Adrenal gland (tissue), 12 donors: Measurements from ENCODE around the gene PARP14. TPM values are rescaled to one million over a fixed set of nuclear protein-coding genes. Genes with fewer than 3 reads are reported as not detected.

ENCODE experiments used
- DNase-seq, 7 donors: peaks; one replicate each; pipeline ENCODE4 v3.0.0-alpha.2; 2019 to 2020
- H3K27ac ChIP-seq, 5 donors: fragments of 200-600 bp; sonication (generic) in 4 of 5; 1 replicate in 3 of 5; 2 replicates in 2 of 5; pipeline versions ENCODE4 v1.5.1 to v1.8.0; 2016 to 2020; ENCODE audit warnings: mild to moderate bottlenecking in 1 of 5
- H3K27me3 ChIP-seq: fragments of 200-600 bp; 2 replicates; pipeline ENCODE4 v1.8.0; 2021
- H3K36me3 ChIP-seq, 2 donors: fragments of 200-600 bp; replicated peaks in 1 of 2; 1 replicate in 1 of 2; 2 replicates in 1 of 2; pipeline versions ENCODE4 v1.5.1 to v1.8.0; 2018 to 2022
- H3K4me1 ChIP-seq, 2 donors: fragments of 200-600 bp; replicated peaks in 1 of 2; 1 replicate in 1 of 2; 2 replicates in 1 of 2; pipeline versions ENCODE4 v1.5.1 to v1.8.0; 2018 to 2021
- H3K4me3 ChIP-seq, 4 donors: fragments of 200-600 bp; sonication (generic) in 3 of 4; one replicate each; pipeline ENCODE4 v1.5.1; 2016 to 2018
- H3K9me3 ChIP-seq, 3 donors: fragments of 200-600 bp; sonication (generic) in 1 of 3; replicated peaks in 1 of 3; 1 replicate in 2 of 3; 2 replicates in 1 of 3; pipeline versions ENCODE4 v1.5.1 to v1.8.0; 2016 to 2021
- POLR2A ChIP-seq, 2 donors: fragments of 450-650 bp; IDR thresholded peaks; one replicate each; pipeline ENCODE4 v1.6.1; 2017; ENCODE audit warnings: antibody characterized with exemption in 2 of 2, mild to moderate bottlenecking in 2 of 2, moderate library complexity in 1 of 2
- WGBS, 4 donors: extraction: QIAGEN DNeasy Blood & Tissue Kit in 2 of 4; methylation state at CpG; one replicate each; pipeline versions ENCODE4 v1.1.5 to v1.1.7; 2013 to 2017; 5-methylcytosine and 5-hydroxymethylcytosine counted together
- intact Hi-C, 2 donors: fragments of 100-400 bp; cut with DNase I; formaldehyde crosslinking; loops; one replicate each; pipeline versions ENCODE4 v1.14.1 to v1.15.0; 2022 to 2023
- polyA plus RNA-seq, 3 donors: library from polyadenylated mRNA; stranded (reverse); fragments of 200-250 nt in 2 of 3; fragments of 350-450 nt in 1 of 3; fragmentation: Illumina TruSeq in 1 of 3; extraction: RNeasy Lipid Tissue Mini Kit (QIAGEN cat#74804) in 1 of 3; gene quantifications; one replicate each; pipeline ENCODE4 v1.2.3, GENCODE V29; 2013 to 2014
- total RNA-seq, 9 donors: library from RNA; depleted of rRNA in 4 of 9; stranded (reverse); fragments of >200 nt in 4 of 9; fragments of 120-200 nt in 1 of 9; fragmentation: NEBNext Ultra II Directional in 1 of 9; extraction: Animal tissue kit (Norgen Biotek cat#: 25700) in 1 of 9; gene quantifications; one replicate each; pipeline versions ENCODE4 v1.1.0 to v1.2.4, GENCODE V29; 2013 to 2023
- TF ChIP-seq, protein P1 (sequence below), 6 experiments: fragments of 450-650 bp in 4 of 6; fragments of 200-600 bp in 2 of 6; sonication (generic) in 1 of 6; IDR thresholded peaks; 1 replicate in 5 of 6; 2 replicates in 1 of 6; pipeline versions ENCODE4 v1.5.1 to v1.8.0; 2016 to 2021; ENCODE audit warnings: antibody characterized with exemption in 6 of 6, mild to moderate bottlenecking in 2 of 6, moderate library complexity in 1 of 6
- donor health status: healthy with polysubstance abuse.
- donor health status: Bipolar disorder and iron deficiency.
- donor health status: DM: yes; HTN: yes; CAD: no.
- donor health status: DM: no; HTN: no; CAD: no.
- donor health status: DM: no; HTN: no; CAD: no.
- donor health status: DM: yes; HTN: yes; CAD: no.

The PARP14 gene
- total and polyA plus RNA-seq, 12 donors = 17.4 to 90.2 (median 45.0) TPM

DNA sequence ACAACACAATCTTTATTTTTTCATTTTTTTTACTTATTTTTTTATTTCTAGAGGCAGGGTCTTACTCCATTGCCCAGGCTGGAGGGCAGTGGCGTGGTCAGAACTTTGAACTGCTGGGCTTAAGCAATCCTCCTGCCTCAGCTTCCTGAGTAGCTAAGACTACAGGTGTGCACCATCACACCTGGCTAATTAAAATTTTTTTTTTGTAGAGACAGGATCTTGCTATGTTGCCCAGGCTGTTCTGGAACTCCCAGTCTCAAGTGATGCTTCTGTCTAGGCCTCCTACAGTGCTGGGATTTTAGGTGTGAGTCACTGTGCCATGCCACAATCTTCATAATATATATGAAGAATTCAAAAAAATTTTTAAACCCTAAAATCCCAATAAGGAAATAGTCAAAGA, 92.2 kb downstream of the PARP14 start:
- WGBS, 4 donors = 91 to 100% (median 92%) methylated on average over 1 of the region's 1 CpG
- no peak for DNase-seq
- intact Hi-C loops = no loop called here
- H3K4me1 ChIP-seq = peaks cover 2 to 6% of the 10 kb centered on the region in 2 donors
- no peaks in the 10 kb centered on the region for H3K9me3 ChIP-seq
- no peak overlapping the region for H3K27ac ChIP-seq
- no peak overlapping the region for H3K4me3 ChIP-seq
- peaks cover 0 to 3% of the 10 kb centered on the region in 2 donors for H3K36me3 ChIP-seq
- H3K27me3 ChIP-seq = no peaks in the 10 kb centered on the region
- no peak for TF ChIP-seq POLR2A (IDR thresholded peaks at IDR 0.05)
- TF ChIP-seq, protein P1, sequence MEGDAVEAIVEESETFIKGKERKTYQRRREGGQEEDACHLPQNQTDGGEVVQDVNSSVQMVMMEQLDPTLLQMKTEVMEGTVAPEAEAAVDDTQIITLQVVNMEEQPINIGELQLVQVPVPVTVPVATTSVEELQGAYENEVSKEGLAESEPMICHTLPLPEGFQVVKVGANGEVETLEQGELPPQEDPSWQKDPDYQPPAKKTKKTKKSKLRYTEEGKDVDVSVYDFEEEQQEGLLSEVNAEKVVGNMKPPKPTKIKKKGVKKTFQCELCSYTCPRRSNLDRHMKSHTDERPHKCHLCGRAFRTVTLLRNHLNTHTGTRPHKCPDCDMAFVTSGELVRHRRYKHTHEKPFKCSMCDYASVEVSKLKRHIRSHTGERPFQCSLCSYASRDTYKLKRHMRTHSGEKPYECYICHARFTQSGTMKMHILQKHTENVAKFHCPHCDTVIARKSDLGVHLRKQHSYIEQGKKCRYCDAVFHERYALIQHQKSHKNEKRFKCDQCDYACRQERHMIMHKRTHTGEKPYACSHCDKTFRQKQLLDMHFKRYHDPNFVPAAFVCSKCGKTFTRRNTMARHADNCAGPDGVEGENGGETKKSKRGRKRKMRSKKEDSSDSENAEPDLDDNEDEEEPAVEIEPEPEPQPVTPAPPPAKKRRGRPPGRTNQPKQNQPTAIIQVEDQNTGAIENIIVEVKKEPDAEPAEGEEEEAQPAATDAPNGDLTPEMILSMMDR (IDR thresholded peaks at IDR 0.05) = no peak

DNA sequence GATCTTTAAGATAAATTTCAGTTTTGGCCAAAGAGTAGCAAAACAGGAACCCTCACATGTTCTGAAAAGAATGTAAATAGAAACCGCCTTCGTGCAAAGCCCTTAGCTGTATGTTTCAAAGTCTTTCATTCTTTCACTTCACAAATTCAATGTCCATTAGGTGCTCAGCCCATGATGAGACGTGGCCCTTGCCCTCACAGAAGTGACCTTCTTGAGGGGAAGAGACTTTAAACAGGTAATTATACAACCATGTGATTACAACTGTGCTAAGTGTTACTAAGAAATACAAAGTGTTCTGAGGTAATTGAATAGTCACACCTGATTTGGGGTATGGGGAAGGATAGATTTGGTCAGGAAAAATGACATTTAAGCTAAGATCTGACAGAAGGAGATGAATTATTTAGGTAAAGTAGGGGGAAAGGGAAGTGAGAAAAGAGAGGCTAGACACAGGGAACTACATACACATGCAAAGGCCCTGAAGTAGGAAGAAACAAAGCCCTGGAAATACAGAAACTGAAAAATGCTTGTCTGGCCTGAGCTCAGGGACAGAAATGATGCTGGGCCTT, 93.4 kb downstream of the PARP14 start:
- Histone ChIP-seq H3K27ac (peak overlapping the region in 2 of 5 donors; percentile 27 to 36), H3K27me3 (no peaks in the 10 kb centered on the region), H3K4me1 (peaks cover 2 to 6% of the 10 kb centered on the region in 2 donors), H3K36me3 (peaks cover 0 to 3% of the 10 kb centered on the region in 2 donors), H3K4me3 (no peak overlapping the region), H3K9me3 (no peaks in the 10 kb centered on the region)
- intact Hi-C loops = no loop called here
- no peak for TF ChIP-seq POLR2A (IDR thresholded peaks at IDR 0.05)
- TF ChIP-seq, protein P1 (IDR thresholded peaks at IDR 0.05) = no peak
- no peak for DNase-seq
- 81 to 88% (median 85%) methylated on average over 3 of the region's 3 CpGs for WGBS, 4 donors

DNA sequence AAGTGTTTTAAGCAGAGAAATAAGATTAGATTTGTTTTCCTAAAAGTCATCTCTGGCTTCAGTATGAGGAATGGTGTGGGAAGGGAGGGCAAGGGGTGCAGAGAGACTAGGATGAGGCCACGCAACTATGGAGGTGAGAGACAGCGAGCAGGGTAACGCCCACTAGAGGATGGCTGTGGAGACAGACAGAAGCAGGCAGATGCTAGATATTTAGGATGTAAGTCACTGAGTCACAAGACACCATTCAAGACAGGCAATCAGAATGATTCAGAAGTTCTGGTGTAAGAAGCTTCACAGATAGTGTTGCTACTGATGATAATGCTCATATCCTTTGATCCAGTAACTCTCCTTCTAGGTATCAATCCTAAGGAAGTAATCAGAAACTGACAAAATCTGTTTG, 93.9 kb downstream of the PARP14 start:
- intact Hi-C loops = no loop called here
- H3K4me1 ChIP-seq = peaks cover 2 to 6% of the 10 kb centered on the region in 2 donors
- H3K36me3 ChIP-seq = peaks cover 0 to 3% of the 10 kb centered on the region in 2 donors
- H3K9me3 ChIP-seq = no peaks in the 10 kb centered on the region
- WGBS, 4 donors = 89 to 91% (median 90%) methylated on average over 3 of the region's 3 CpGs
- no peaks in the 10 kb centered on the region for H3K27me3 ChIP-seq
- TF ChIP-seq, protein P1 (IDR thresholded peaks at IDR 0.05) = no peak
- no peak for TF ChIP-seq POLR2A (IDR thresholded peaks at IDR 0.05)
- no peak for DNase-seq
- peak overlapping the region in 2 of 5 donors; percentile 27 to 36 for H3K27ac ChIP-seq
- no peak overlapping the region for H3K4me3 ChIP-seq

DNA sequence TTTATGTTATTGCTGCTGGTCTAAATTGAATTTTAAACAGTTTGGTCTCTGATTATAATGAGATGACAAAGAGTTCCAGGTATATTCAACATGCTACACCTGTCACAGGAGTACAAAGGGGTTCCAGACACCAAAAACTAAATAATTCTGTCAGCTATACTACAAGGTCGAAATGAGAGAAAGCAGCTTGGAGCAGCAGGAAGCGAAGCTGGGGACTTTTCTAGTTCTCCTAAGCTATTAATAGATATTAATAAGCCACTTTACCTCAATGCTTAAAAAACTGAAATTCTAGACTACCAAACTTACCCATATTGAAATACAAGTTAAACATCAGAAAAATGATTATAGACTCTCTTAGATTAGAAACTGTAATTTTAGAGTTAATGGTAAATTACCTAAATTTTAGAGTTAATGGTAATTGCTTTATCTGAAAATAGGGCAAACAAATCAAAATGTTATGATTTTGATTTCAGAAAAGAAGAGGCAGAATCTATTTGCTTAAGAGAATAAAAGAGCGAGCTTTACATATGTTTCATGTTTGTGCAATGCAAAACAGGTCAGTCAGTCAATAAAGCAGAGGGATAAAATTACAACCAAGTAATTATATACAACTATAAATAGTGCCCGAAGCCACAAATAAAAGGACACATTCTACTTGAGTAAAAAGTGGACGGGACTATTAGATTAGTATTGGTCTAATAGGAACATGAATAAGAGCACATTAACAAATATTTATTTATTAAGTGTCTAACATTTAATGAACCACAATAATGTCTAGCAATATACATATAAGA, 96.2 kb downstream of the PARP14 start:
- Histone ChIP-seq H3K4me1 (peaks cover 0 to 2% of the 10 kb centered on the region in 2 donors), H3K27me3 (no peaks in the 10 kb centered on the region), H3K4me3 (no peak overlapping the region), H3K27ac (no peak overlapping the region), H3K9me3 (no peaks in the 10 kb centered on the region), H3K36me3 (peaks cover 0 to 3% of the 10 kb centered on the region in 2 donors)
- no peak for DNase-seq
- intact Hi-C loops = no loop called here
- TF ChIP-seq, protein P1 (IDR thresholded peaks at IDR 0.05) = no peak
- no peak for TF ChIP-seq POLR2A (IDR thresholded peaks at IDR 0.05)
- 69 to 74% (median 72%) methylated on average over 5 of the region's 5 CpGs for WGBS, 4 donors
